GM18526 (cell line): ENCODE results near the gene ETV2.

Source experiments
- POLR2A ChIP-seq: IDR thresholded peaks from 3 replicates; pipeline ENCODE4 v1.6.1; 2011; ENCODE audit not compliant: insufficient read length; ENCODE audit errors: extremely low read depth

ETV2 gene

GRCh38 chr19:35641515-35642151 lies at the start of gene ETV2:
TSS of gene ETV2 (plus strand) at chr19:35641745. CDS start at chr19:35642461, 716 bp downstream.
- TF ChIP-seq POLR2A: no peak

- no peak for TF ChIP-seq POLR2A
Measured at GRCh38 chr19:35592226-35592625, 49.3 kb upstream of the ETV2 start.

- TF ChIP-seq POLR2A: no peak
Measured at GRCh38 chr19:35595928-35596327, 45.6 kb upstream of the ETV2 start.

- TF ChIP-seq POLR2A: no peak
Measured at GRCh38 chr19:35596366-35596999, 45.1 kb upstream of the ETV2 start.

GRCh38 chr19:35601971-35602370 lies 39.6 kb upstream of the ETV2 start:
- no peak for TF ChIP-seq POLR2A

GRCh38 chr19:35607661-35608060 lies 33.9 kb upstream of the ETV2 start:
- no peak for TF ChIP-seq POLR2A

- no peak for TF ChIP-seq POLR2A
Measured at GRCh38 chr19:35608251-35608650, 33.3 kb upstream of the ETV2 start.

- TF ChIP-seq POLR2A: peak; percentile 51
Measured at GRCh38 chr19:35609851-35610353, 31.6 kb upstream of the ETV2 start.

GRCh38 chr19:35612224-35612558 lies 29.4 kb upstream of the ETV2 start:
- no peak for TF ChIP-seq POLR2A

- TF ChIP-seq POLR2A: peak; percentile 80
Measured at GRCh38 chr19:35612559-35613321, 28.8 kb upstream of the ETV2 start, which contains the start of gene HAUS5. TSS of gene HAUS5 (plus strand) at chr19:35612735. CDS start at chr19:35612795, 60 bp downstream.

- TF ChIP-seq POLR2A: no peak
Measured at GRCh38 chr19:35613574-35613973, 28.0 kb upstream of the ETV2 start.

- TF ChIP-seq POLR2A: no peak
Measured at GRCh38 chr19:35615036-35615435, 26.5 kb upstream of the ETV2 start.

GRCh38 chr19:35618857-35619256 lies 22.7 kb upstream of the ETV2 start:
- no peak for TF ChIP-seq POLR2A

GRCh38 chr19:35619290-35619923 lies 22.1 kb upstream of the ETV2 start:
- no peak for TF ChIP-seq POLR2A

- no peak for TF ChIP-seq POLR2A
Measured at GRCh38 chr19:35620001-35620400, 21.5 kb upstream of the ETV2 start.
